ENCODE data around the gene DEF6. TPM values are rescaled to one million over a fixed set of nuclear protein-coding genes. Genes with fewer than 3 reads are reported as not detected.

DEF6 gene
- total RNA-seq, 2 experiments from 2014 or later, result 89.9 to 90.6 TPM

GRCh38 chr6:35341557-35341956 is 43.9 kb downstream of the DEF6 start:
- Mint-ChIP-seq H3K4me3 (no peak overlapping the region), H3K27ac (no peak overlapping the region), H3K27me3 (ENCODE audit: low read depth) (no peaks in the 10 kb centered on the region), H3K9me3 (no peaks in the 10 kb centered on the region), H3K4me1 (ENCODE audit: low read depth) (peaks cover 38% of the 10 kb centered on the region), H3K36me3 (ENCODE audit: low read depth) (no peaks in the 10 kb centered on the region)
- CTCF ChIA-PET, result interaction anchor here (0.6 to 6.7 kb wide), 23 partner anchors 9 to 1289 kb away, joined by 3 to 132 read pairs (median 3); partner anchors contain the start of genes DEF6, FANCE and RPL10A
- DNase-seq, result no peak
- intact Hi-C loops (cut with micrococcal nuclease), result loop anchor here (10.0 kb wide), 1 partner anchor 213 kb away; no protein-coding TSS in a partner anchor

DNA sequence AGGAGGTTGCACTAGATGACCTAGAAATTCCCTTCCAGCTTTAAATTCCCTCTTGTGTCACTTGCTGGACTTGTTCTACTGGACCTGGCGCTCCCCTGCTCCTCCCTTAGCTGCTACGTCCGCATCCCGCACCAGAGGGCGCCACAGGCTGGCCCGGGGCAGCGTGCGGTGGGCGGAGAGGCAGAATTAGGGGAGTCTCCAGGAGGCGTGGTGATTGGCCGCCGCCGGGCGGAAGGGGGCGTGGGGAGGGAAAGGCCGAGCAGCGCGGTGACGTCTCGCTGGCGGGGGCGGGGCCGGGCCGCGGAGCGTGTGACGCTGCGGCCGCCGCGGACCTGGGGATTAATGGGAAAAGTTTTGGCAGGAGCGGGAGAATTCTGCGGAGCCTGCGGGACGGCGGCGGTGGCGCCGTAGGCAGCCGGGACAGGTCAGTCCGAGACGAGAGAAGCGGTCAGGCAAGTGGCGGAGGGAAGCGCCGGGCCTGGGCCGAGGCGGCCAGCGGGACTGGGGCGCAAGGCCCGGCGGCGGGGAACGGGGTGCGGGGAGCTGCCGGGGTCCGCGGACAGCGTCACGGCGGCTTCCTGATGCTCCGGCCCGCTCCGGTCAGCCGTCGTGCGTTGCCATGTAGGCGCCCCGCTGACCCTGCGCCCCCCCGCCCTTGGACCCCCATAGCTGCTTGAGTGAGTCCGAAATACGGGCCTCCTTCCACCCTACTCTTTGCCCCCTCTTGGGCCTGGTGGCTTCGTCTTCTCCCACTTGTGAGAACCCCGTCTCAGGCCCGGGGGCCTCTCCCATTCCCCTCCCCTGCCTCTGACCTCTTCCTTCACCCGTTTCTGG is 44.9 kb downstream of the DEF6 start, which contains the start of gene PPARD:
TSS of gene PPARD (plus strand) at position 301 of the 834 bp plus-strand sequence. CDS start 68,530 bp downstream, outside the sequence.
- intact Hi-C loops (cut with micrococcal nuclease), result loop anchor here (1.0 to 10.0 kb wide), 7 partner anchors 26 to 394 kb away; partner anchors contain the start of genes ARMC12, DEF6 and RPL10A
- no peaks in the 10 kb centered on the region for H3K27me3 Mint-ChIP-seq (ENCODE audit: low read depth)
- peak; percentile 99 for DNase-seq
- H3K9me3 Mint-ChIP-seq, result no peaks in the 10 kb centered on the region
- peak within 1 kb of the TSS; percentile 89 for H3K27ac Mint-ChIP-seq
- no peaks in the 10 kb centered on the region for H3K36me3 Mint-ChIP-seq (ENCODE audit: low read depth)
- CTCF ChIA-PET, result interaction anchor here (0.6 to 6.7 kb wide), 21 partner anchors 10 to 737 kb away, joined by 3 to 132 read pairs (median 3); partner anchors contain the start of genes DEF6, FANCE and RPL10A
- peak within 1 kb of the TSS; percentile 97 for H3K4me3 Mint-ChIP-seq
- H3K4me1 Mint-ChIP-seq (ENCODE audit: low read depth), result peaks cover 37% of the 10 kb centered on the region

- Mint-ChIP-seq H3K4me3 (peak overlapping the region; percentile 97), H3K9me3 (no peaks in the 10 kb centered on the region), H3K4me1 (ENCODE audit: low read depth) (peaks cover 41% of the 10 kb centered on the region), H3K27ac (peak overlapping the region; percentile 87), H3K27me3 (ENCODE audit: low read depth) (no peaks in the 10 kb centered on the region), H3K36me3 (ENCODE audit: low read depth) (peaks cover 3% of the 10 kb centered on the region)
- intact Hi-C loops (cut with micrococcal nuclease), result loop anchor here (2.0 to 10.0 kb wide), 4 partner anchors 26 to 394 kb away; partner anchors contain the start of gene ARMC12
- DNase-seq, result no peak
- CTCF ChIA-PET, result interaction anchor here (0.5 to 6.7 kb wide), 10 partner anchors 13 to 125 kb away, joined by 3 to 132 read pairs (median 4); partner anchors contain the start of genes DEF6, FANCE and RPL10A
These were observed 45.6 kb downstream of the DEF6 start for GRCh38 chr6:35343092-35343834.

DNA sequence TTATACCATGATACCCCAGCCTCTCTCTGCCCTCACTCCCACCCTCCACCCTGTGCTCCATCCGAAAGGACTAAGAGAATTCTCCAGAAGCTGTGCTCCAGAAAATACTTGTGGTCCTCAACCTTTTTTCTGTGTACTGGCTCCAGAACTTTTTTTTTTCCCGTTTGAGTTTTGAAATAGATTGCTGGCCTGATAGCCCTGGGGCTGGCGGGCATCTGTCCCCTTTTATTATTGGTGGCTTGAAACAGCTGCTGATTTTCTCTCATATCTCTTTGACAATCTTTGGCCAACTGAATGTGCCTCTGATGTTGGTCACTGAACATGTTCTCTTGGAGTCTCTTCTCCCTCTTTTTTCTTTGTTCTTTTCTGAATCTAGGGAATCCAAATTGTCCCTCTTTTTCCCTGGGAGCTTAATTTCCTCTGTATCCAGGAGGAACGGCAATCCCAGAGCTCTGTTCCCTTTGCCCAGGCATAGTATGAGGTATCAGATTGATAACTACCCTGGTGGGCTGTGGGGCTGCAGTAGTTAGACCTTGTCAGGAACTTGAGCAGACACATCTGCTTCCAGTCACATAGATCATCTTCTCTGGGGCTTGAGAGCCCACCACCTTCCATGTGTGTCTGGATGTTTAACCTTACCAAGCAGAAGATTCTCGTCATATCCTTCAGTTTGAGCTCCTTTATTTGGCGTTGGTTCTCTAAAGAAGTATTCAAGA is 46.4 kb downstream of the DEF6 start:
- Mint-ChIP-seq H3K4me1 (ENCODE audit: low read depth) (peaks cover 47% of the 10 kb centered on the region), H3K27ac (peak overlapping the region; percentile 87), H3K9me3 (no peaks in the 10 kb centered on the region), H3K4me3 (peak overlapping the region; percentile 97), H3K36me3 (ENCODE audit: low read depth) (peaks cover 8% of the 10 kb centered on the region), H3K27me3 (ENCODE audit: low read depth) (no peaks in the 10 kb centered on the region)
- intact Hi-C loops (cut with micrococcal nuclease), result loop anchor here (2.0 to 10.0 kb wide), 4 partner anchors 25 to 393 kb away; partner anchors contain the start of gene ARMC12
- CTCF ChIA-PET, result interaction anchor here (0.5 to 6.7 kb wide), 8 partner anchors 12 to 124 kb away, joined by 3 to 132 read pairs (median 3); partner anchors contain the start of genes DEF6, FANCE and RPL10A
- no peak for DNase-seq

DNA sequence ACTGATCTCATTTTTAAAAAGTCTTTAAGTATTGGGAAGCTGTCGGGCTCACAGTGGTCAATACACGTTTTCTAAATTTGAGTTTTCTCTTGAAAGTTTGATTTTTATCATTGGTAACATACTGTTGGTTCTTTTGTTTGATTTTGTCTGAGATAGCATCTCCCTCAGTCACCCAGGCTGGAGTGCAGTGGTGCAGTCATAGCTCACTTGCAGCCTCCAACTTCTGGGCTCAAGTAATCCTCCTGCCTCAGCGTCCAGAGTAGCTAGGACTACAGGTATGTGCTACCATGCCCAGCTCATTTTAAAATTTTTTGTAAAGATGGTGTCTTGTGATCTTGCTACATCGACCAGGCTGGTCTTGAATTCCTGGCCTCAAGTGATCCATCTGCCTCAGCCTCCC is 53.8 kb downstream of the DEF6 start:
- no peak for DNase-seq
- H3K36me3 Mint-ChIP-seq (ENCODE audit: low read depth), result peaks cover 28% of the 10 kb centered on the region
- intact Hi-C loops (cut with micrococcal nuclease), result no loop called here
- H3K4me1 Mint-ChIP-seq (ENCODE audit: low read depth), result peaks cover 49% of the 10 kb centered on the region
- H3K27me3 Mint-ChIP-seq (ENCODE audit: low read depth), result no peaks in the 10 kb centered on the region
- H3K9me3 Mint-ChIP-seq, result no peaks in the 10 kb centered on the region
- no peak overlapping the region for H3K4me3 Mint-ChIP-seq
- H3K27ac Mint-ChIP-seq, result no peak overlapping the region
- CTCF ChIA-PET, result no interaction called here

DNA sequence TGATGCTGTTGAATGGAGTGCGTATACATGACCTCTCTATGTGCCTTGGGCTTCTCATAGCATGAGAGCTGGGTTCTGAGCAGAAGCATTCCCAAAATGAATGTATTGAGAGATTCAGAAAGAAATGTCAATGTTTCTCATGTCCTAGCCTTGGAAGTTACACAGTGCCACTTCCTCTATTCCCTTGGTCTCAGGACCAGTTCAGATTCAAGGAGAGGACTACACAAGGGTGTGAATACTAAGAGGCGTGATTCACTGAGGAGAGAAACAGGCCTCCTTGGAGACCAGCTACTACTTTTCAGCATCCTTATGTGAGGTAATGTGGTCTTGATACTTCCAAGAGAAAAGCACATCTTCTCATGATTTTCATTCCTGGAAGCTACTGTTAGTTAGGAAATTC is 55.1 kb downstream of the DEF6 start:
- Mint-ChIP-seq H3K36me3 (ENCODE audit: low read depth) (peaks cover 30% of the 10 kb centered on the region), H3K9me3 (no peaks in the 10 kb centered on the region), H3K4me3 (no peak overlapping the region), H3K27ac (no peak overlapping the region), H3K4me1 (ENCODE audit: low read depth) (peaks cover 45% of the 10 kb centered on the region), H3K27me3 (ENCODE audit: low read depth) (no peaks in the 10 kb centered on the region)
- intact Hi-C loops (cut with micrococcal nuclease), result no loop called here
- CTCF ChIA-PET, result interaction anchor here (0.7 kb wide), 1 partner anchor 97 kb away, joined by 3 read pairs; no protein-coding TSS in a partner anchor
- DNase-seq, result no peak

DNA sequence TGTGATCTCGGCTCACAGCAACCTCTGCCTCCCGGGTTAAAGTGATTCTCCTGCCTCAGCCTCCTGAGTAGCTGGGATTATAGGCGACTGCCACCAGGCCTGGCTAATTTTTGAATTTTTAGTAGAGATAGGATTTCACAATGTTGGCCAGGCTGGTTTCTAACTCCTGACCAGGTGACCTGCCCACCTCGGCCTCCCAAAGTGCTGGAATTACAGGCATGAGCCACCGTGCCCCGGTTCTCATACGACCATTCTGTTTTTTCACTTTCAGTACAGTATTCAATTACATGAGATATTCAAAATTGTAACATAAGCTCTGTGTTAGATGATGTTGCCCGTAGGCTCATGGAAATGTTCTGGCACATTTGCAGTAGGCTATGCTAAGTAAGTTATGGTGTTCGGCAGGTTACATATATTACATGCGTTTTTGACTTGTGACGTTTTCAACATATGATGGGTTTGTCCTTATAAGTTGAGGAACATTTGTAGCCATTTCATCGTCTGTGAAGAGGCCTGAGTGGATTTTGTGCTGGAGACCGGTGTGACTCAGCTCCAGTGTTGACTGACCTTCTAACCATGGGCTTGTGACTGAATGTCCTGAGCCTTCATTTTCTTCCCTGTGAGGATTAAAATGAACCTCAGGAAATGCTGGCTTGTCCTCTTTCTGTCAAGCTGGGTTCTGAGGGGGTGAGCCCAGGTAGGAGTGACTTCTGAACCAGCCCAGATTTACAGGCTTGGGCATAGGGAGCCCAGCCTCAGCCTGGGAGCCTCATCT is 56.9 kb downstream of the DEF6 start:
- peaks cover 44% of the 10 kb centered on the region for H3K4me1 Mint-ChIP-seq (ENCODE audit: low read depth)
- no peaks in the 10 kb centered on the region for H3K27me3 Mint-ChIP-seq (ENCODE audit: low read depth)
- no peak for DNase-seq
- H3K36me3 Mint-ChIP-seq (ENCODE audit: low read depth), result peaks cover 20% of the 10 kb centered on the region
- no peak overlapping the region for H3K4me3 Mint-ChIP-seq
- H3K9me3 Mint-ChIP-seq, result no peaks in the 10 kb centered on the region
- CTCF ChIA-PET, result interaction anchor here (0.6 to 1.5 kb wide), 3 partner anchors 13 to 198 kb away, joined by 3 to 4 read pairs (median 3); no protein-coding TSS in a partner anchor
- H3K27ac Mint-ChIP-seq, result peak overlapping the region; percentile 26
- intact Hi-C loops (cut with micrococcal nuclease), result no loop called here

GRCh38 chr6:35356391-35356790 is 58.8 kb downstream of the DEF6 start:
- peaks cover 42% of the 10 kb centered on the region for H3K4me1 Mint-ChIP-seq (ENCODE audit: low read depth)
- no peak overlapping the region for H3K27ac Mint-ChIP-seq
- intact Hi-C loops (cut with micrococcal nuclease), result no loop called here
- no peaks in the 10 kb centered on the region for H3K9me3 Mint-ChIP-seq
- no peaks in the 10 kb centered on the region for H3K27me3 Mint-ChIP-seq (ENCODE audit: low read depth)
- no peak for DNase-seq
- peaks cover 11% of the 10 kb centered on the region for H3K36me3 Mint-ChIP-seq (ENCODE audit: low read depth)
- H3K4me3 Mint-ChIP-seq, result no peak overlapping the region
- CTCF ChIA-PET, result interaction anchor here (1.0 to 1.1 kb wide), 2 partner anchors 13 to 93 kb away, joined by 3 read pairs; no protein-coding TSS in a partner anchor

DNA sequence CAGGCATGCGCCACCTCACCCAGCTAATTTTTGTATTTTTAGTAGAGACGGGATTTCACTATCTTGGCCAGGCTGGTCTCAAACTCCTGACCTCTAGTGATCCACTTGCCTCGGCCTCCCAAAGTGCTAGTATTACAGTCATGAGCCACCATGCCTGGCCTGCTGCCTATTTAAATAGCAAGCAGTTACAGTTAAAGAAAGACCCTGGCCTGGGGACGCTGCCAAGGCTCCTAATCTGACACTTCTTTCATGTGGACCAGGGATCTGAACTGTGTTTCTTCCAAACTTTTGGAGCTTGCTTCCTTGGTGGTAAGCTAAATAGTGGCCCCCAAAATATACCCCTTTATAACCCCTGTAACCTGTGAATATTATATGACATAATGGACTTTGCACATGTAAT is 60.1 kb downstream of the DEF6 start:
- no peaks in the 10 kb centered on the region for H3K9me3 Mint-ChIP-seq
- no peak for DNase-seq
- H3K27me3 Mint-ChIP-seq (ENCODE audit: low read depth), result no peaks in the 10 kb centered on the region
- H3K36me3 Mint-ChIP-seq (ENCODE audit: low read depth), result peaks cover 9% of the 10 kb centered on the region
- intact Hi-C loops (cut with micrococcal nuclease), result no loop called here
- peaks cover 45% of the 10 kb centered on the region for H3K4me1 Mint-ChIP-seq (ENCODE audit: low read depth)
- no peak overlapping the region for H3K4me3 Mint-ChIP-seq
- CTCF ChIA-PET, result interaction anchor here (0.9 to 1.2 kb wide), 2 partner anchors 30 to 92 kb away, joined by 4 read pairs; no protein-coding TSS in a partner anchor
- H3K27ac Mint-ChIP-seq, result no peak overlapping the region

DNA sequence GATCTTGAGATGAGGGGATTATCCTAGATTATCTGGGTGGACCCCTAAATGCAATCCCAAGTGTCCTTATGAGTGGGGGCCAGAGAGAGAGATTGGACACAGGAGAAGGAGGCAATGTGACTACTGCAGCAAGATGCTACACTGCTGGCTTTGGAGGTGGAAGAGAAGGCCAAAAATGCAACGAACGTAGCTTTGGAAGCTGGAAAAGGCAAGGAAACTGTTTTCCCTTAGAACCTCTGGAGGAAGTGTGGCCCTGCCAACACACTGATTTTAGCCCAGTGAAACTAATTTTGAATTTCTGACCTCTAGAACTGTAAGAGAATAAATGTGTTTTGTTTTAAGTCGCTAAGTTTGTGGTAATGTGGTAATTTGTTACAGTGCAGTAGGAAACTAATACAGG is 60.5 kb downstream of the DEF6 start:
- Mint-ChIP-seq H3K9me3 (no peaks in the 10 kb centered on the region), H3K4me1 (ENCODE audit: low read depth) (peaks cover 44% of the 10 kb centered on the region), H3K27me3 (ENCODE audit: low read depth) (no peaks in the 10 kb centered on the region), H3K27ac (no peak overlapping the region), H3K36me3 (ENCODE audit: low read depth) (peaks cover 7% of the 10 kb centered on the region), H3K4me3 (no peak overlapping the region)
- intact Hi-C loops (cut with micrococcal nuclease), result no loop called here
- DNase-seq, result no peak
- CTCF ChIA-PET, result interaction anchor here (1.2 kb wide), 1 partner anchor 91 kb away, joined by 4 read pairs; no protein-coding TSS in a partner anchor

DNA sequence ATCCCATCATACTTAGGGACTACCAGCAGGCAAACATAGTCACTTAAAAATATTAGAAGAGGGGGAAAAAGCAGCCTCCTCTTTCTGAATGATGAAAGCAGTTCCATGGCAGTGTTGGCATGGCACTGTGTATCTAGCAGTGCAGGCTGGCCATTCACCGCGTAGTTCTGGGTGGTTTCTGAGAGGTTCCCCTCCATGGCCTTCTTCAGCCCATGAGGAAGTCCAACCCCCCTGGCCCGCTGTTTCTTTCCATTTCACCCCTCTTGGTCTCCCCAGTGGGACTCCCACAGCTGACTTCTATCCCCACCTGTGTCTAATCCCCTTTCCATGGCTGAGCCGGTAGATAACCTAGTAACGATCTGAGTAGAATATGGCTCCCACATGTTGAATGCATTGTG is 61.7 kb downstream of the DEF6 start:
- CTCF ChIA-PET, result no interaction called here
- no peak overlapping the region for H3K27ac Mint-ChIP-seq
- peaks cover 5% of the 10 kb centered on the region for H3K36me3 Mint-ChIP-seq (ENCODE audit: low read depth)
- peaks cover 44% of the 10 kb centered on the region for H3K4me1 Mint-ChIP-seq (ENCODE audit: low read depth)
- no peak for DNase-seq
- no peak overlapping the region for H3K4me3 Mint-ChIP-seq
- H3K27me3 Mint-ChIP-seq (ENCODE audit: low read depth), result no peaks in the 10 kb centered on the region
- intact Hi-C loops (cut with micrococcal nuclease), result no loop called here
- H3K9me3 Mint-ChIP-seq, result no peaks in the 10 kb centered on the region
